ENCODE results near the gene PA2G4. TPM values are rescaled to one million over a fixed set of nuclear protein-coding genes. Genes with fewer than 3 reads are reported as not detected.
A peak's percentile ranks its signal among the peaks of the same experiment; 100 is the strongest.

PA2G4 gene
- total RNA-seq, 1 donor from 2014 or later = 130 TPM

GRCh38 chr12:56082967-56083366 lies 21.4 kb upstream of the PA2G4 start:
- H3K27ac Mint-ChIP-seq (ENCODE audit: unreplicated experiment) = no peak overlapping the region
- H2AFZ ChIP-seq (ENCODE audit: low read depth, low read length) = no peak overlapping the region
- no peak overlapping the region for H3K4me3 ChIP-seq (ENCODE audit: insufficient read depth, low read depth, low read length)
- H3K9me3 ChIP-seq (ENCODE audit: insufficient read depth, low read depth, low read length) = no peaks in the 10 kb centered on the region
- no peaks in the 10 kb centered on the region for H3K36me3 ChIP-seq (ENCODE audit: insufficient read depth, low read length)
- no peaks in the 10 kb centered on the region for H3K9me3 Mint-ChIP-seq (ENCODE audit: unreplicated experiment)
- peaks cover 6% of the 10 kb centered on the region for H3K4me1 ChIP-seq (ENCODE audit: insufficient read depth, low read length)
- H4K20me1 ChIP-seq (ENCODE audit: insufficient read depth, low read length) = no peaks in the 10 kb centered on the region
- peaks cover 6% of the 10 kb centered on the region for H3K27me3 Mint-ChIP-seq (ENCODE audit: low read depth, unreplicated experiment)
- no peak for TF ChIP-seq EZH2 (IDR thresholded peaks at IDR 0.05; ENCODE audit: insufficient read depth, low read length)
- TF ChIP-seq, protein P1, sequence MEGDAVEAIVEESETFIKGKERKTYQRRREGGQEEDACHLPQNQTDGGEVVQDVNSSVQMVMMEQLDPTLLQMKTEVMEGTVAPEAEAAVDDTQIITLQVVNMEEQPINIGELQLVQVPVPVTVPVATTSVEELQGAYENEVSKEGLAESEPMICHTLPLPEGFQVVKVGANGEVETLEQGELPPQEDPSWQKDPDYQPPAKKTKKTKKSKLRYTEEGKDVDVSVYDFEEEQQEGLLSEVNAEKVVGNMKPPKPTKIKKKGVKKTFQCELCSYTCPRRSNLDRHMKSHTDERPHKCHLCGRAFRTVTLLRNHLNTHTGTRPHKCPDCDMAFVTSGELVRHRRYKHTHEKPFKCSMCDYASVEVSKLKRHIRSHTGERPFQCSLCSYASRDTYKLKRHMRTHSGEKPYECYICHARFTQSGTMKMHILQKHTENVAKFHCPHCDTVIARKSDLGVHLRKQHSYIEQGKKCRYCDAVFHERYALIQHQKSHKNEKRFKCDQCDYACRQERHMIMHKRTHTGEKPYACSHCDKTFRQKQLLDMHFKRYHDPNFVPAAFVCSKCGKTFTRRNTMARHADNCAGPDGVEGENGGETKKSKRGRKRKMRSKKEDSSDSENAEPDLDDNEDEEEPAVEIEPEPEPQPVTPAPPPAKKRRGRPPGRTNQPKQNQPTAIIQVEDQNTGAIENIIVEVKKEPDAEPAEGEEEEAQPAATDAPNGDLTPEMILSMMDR (IDR thresholded peaks at IDR 0.05; ENCODE audit: insufficient read depth, low read depth, low read length) = no peak
- H3K4me2 ChIP-seq (ENCODE audit: low read length) = no peak overlapping the region
- FAIRE-seq = no peak
- H3K4me3 Mint-ChIP-seq (ENCODE audit: unreplicated experiment) = no peak overlapping the region
- H3K79me2 ChIP-seq (ENCODE audit: insufficient read depth, low read length) = no peaks in the 10 kb centered on the region
- peaks cover 26% of the 10 kb centered on the region for H3K27me3 ChIP-seq (ENCODE audit: insufficient read depth, low read length)
- no peak overlapping the region for H3K9ac ChIP-seq (ENCODE audit: low read length)
- H3K36me3 Mint-ChIP-seq (ENCODE audit: low read depth, unreplicated experiment) = peaks cover 2% of the 10 kb centered on the region
- no peak for DNase-seq (ENCODE audit: low read depth)
- no peak overlapping the region for H3K27ac ChIP-seq (ENCODE audit: low read depth, low read length)
- no peaks in the 10 kb centered on the region for H3K4me1 Mint-ChIP-seq (ENCODE audit: low read depth, unreplicated experiment)

- Histone ChIP-seq H3K4me1 (ENCODE audit: insufficient read depth, low read length) (peaks cover 4% of the 10 kb centered on the region), H3K4me2 (ENCODE audit: low read length) (no peak overlapping the region), H3K9me3 (ENCODE audit: insufficient read depth, low read depth, low read length) (no peaks in the 10 kb centered on the region), H3K9ac (ENCODE audit: low read length) (no peak overlapping the region), H4K20me1 (ENCODE audit: insufficient read depth, low read length) (no peaks in the 10 kb centered on the region), H3K79me2 (ENCODE audit: insufficient read depth, low read length) (no peaks in the 10 kb centered on the region), H3K4me3 (ENCODE audit: insufficient read depth, low read depth, low read length) (no peak overlapping the region), H2AFZ (ENCODE audit: low read depth, low read length) (no peak overlapping the region), H3K36me3 (ENCODE audit: insufficient read depth, low read length) (no peaks in the 10 kb centered on the region), H3K27ac (ENCODE audit: low read depth, low read length) (no peak overlapping the region), H3K27me3 (ENCODE audit: insufficient read depth, low read length) (peaks cover 26% of the 10 kb centered on the region)
- no peak overlapping the region for H3K4me3 Mint-ChIP-seq (ENCODE audit: unreplicated experiment)
- no peak overlapping the region for H3K27ac Mint-ChIP-seq (ENCODE audit: unreplicated experiment)
- H3K4me1 Mint-ChIP-seq (ENCODE audit: low read depth, unreplicated experiment) = no peaks in the 10 kb centered on the region
- TF ChIP-seq EZH2 (IDR thresholded peaks at IDR 0.05; ENCODE audit: insufficient read depth, low read length) = no peak
- TF ChIP-seq, protein P1 (IDR thresholded peaks at IDR 0.05; ENCODE audit: insufficient read depth, low read depth, low read length) = peak; percentile 24
- FAIRE-seq (no peak), DNase-seq (ENCODE audit: low read depth) (no peak)
- H3K36me3 Mint-ChIP-seq (ENCODE audit: low read depth, unreplicated experiment) = peaks cover 2% of the 10 kb centered on the region
- peaks cover 6% of the 10 kb centered on the region for H3K27me3 Mint-ChIP-seq (ENCODE audit: low read depth, unreplicated experiment)
- no peaks in the 10 kb centered on the region for H3K9me3 Mint-ChIP-seq (ENCODE audit: unreplicated experiment)
Observed at GRCh38 chr12:56084958-56085543, 19.3 kb upstream of the PA2G4 start.

DNA sequence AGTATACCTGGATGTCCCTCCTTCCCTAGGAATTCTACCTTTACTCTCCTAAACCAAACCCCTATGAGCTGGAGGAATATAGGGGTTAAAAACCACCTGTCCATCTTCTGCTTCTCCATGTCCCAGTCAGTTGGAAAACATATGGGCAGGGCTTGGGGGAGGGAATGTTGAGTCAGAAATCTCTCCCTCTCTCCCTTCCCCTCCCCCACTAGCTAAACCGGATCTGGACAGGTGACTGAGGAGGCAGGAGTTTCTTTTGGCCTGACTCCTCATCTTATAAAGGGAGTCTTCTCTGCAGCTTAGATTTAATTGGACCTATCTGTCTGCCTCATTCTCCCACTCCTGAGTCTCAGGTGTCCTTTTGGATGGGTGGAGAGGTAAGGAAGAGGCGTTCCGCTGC lies 18.3 kb upstream of the PA2G4 start:
- Histone ChIP-seq H3K4me1 (ENCODE audit: insufficient read depth, low read length) (no peaks in the 10 kb centered on the region), H3K36me3 (ENCODE audit: insufficient read depth, low read length) (no peaks in the 10 kb centered on the region), H4K20me1 (ENCODE audit: insufficient read depth, low read length) (no peaks in the 10 kb centered on the region), H3K9ac (ENCODE audit: low read length) (no peak overlapping the region), H3K4me3 (ENCODE audit: insufficient read depth, low read depth, low read length) (no peak overlapping the region), H3K4me2 (ENCODE audit: low read length) (no peak overlapping the region), H3K9me3 (ENCODE audit: insufficient read depth, low read depth, low read length) (no peaks in the 10 kb centered on the region), H3K27me3 (ENCODE audit: insufficient read depth, low read length) (peaks cover 21% of the 10 kb centered on the region), H3K79me2 (ENCODE audit: insufficient read depth, low read length) (no peaks in the 10 kb centered on the region), H2AFZ (ENCODE audit: low read depth, low read length) (no peak overlapping the region), H3K27ac (ENCODE audit: low read depth, low read length) (no peak overlapping the region)
- FAIRE-seq (no peak), DNase-seq (ENCODE audit: low read depth) (no peak)
- Mint-ChIP-seq H3K36me3 (ENCODE audit: low read depth, unreplicated experiment) (peaks cover 2% of the 10 kb centered on the region), H3K27me3 (ENCODE audit: low read depth, unreplicated experiment) (peaks cover 6% of the 10 kb centered on the region), H3K9me3 (ENCODE audit: unreplicated experiment) (no peaks in the 10 kb centered on the region), H3K4me1 (ENCODE audit: low read depth, unreplicated experiment) (no peaks in the 10 kb centered on the region), H3K27ac (ENCODE audit: unreplicated experiment) (no peak overlapping the region), H3K4me3 (ENCODE audit: unreplicated experiment) (no peak overlapping the region)
- no peak for TF ChIP-seq EZH2 (IDR thresholded peaks at IDR 0.05; ENCODE audit: insufficient read depth, low read length)
- TF ChIP-seq, protein P1 (IDR thresholded peaks at IDR 0.05; ENCODE audit: insufficient read depth, low read depth, low read length) = no peak
